PC-3 (cell line): Measurements from ENCODE around the gene AK4.

Source experiments
- EZH2 ChIP-seq: fragments of 300-600 bp; sonication (generic); IDR thresholded peaks from one replicate; pipeline ENCODE4 v1.6.1; 2017; ENCODE audit warnings: antibody characterized with exemption, mild to moderate bottlenecking, low read length; ENCODE audit not compliant: unreplicated experiment
- TF ChIP-seq, protein P1 (sequence below): fragments of 300-600 bp; sonication (generic); conservative IDR thresholded peaks from 2 replicates; pipeline ENCODE4 v1.5.1; 2017; ENCODE audit warnings: antibody characterized with exemption, low read depth, mild to moderate bottlenecking, low read length

DNA sequence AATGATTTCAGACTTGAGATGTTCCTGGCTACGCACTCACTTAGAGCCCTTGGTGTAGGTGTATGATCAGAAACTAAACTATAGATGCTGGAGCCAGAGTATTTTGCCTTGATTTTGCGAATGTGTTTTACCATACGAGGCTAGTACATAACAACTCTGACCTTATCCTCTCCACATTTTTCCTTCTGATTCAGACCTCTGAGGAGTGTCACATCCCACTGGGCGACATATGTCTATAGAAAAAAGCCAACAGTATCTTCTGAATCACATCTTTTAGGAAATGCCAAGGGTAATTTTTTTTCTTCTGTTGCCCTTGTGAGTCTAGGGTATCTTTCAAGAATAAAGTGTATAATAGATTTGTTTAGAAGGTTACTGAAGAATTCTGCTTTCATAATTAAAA is 49.6 kb downstream of the AK4 start:
- TF ChIP-seq, protein P1, sequence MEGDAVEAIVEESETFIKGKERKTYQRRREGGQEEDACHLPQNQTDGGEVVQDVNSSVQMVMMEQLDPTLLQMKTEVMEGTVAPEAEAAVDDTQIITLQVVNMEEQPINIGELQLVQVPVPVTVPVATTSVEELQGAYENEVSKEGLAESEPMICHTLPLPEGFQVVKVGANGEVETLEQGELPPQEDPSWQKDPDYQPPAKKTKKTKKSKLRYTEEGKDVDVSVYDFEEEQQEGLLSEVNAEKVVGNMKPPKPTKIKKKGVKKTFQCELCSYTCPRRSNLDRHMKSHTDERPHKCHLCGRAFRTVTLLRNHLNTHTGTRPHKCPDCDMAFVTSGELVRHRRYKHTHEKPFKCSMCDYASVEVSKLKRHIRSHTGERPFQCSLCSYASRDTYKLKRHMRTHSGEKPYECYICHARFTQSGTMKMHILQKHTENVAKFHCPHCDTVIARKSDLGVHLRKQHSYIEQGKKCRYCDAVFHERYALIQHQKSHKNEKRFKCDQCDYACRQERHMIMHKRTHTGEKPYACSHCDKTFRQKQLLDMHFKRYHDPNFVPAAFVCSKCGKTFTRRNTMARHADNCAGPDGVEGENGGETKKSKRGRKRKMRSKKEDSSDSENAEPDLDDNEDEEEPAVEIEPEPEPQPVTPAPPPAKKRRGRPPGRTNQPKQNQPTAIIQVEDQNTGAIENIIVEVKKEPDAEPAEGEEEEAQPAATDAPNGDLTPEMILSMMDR = no peak
- TF ChIP-seq EZH2 = no peak
